Neural crest cell (in vitro differentiated cells): ENCODE results near the gene TGM1. TPM values are rescaled to one million over a fixed set of nuclear protein-coding genes. Genes with fewer than 3 reads are reported as not detected.

ENCODE experiments used
- DNase-seq: peaks from one replicate; pipeline ENCODE4 v3.0.0; 2021; ENCODE audit warnings: low read depth, mixed read lengths, low spot score
- H3K27ac Mint-ChIP-seq: one replicate; pipeline ENCODE4 v1.8.0; 2021; ENCODE audit warnings: mild to moderate bottlenecking, mixed read lengths; ENCODE audit not compliant: unreplicated experiment
- H3K27me3 Mint-ChIP-seq: 2 replicates; pipeline ENCODE4 v1.8.0; 2021; ENCODE audit warnings: low read depth, mild to moderate bottlenecking, mixed read lengths
- H3K36me3 Mint-ChIP-seq: 2 replicates; pipeline ENCODE4 v1.8.0; 2021; ENCODE audit warnings: low read depth, mild to moderate bottlenecking, mixed read lengths
- H3K4me1 Mint-ChIP-seq: 2 replicates; pipeline ENCODE4 v1.8.0; 2021; ENCODE audit warnings: mixed read lengths
- H3K4me3 Mint-ChIP-seq: one replicate; pipeline ENCODE4 v1.8.0; 2021; ENCODE audit warnings: mild to moderate bottlenecking, mixed read lengths
- H3K9me3 Mint-ChIP-seq: 2 replicates; pipeline ENCODE4 v1.8.0; 2021; ENCODE audit warnings: mixed read lengths
- CTCF ChIP-seq: fragments of 200-600 bp; sonication (generic); conservative IDR thresholded peaks from 2 replicates; pipeline ENCODE4 v1.5.0; 2021; ENCODE audit warnings: antibody characterized with exemption, mild to moderate bottlenecking
- total RNA-seq: library from RNA; stranded (reverse); gene quantifications from 2 replicates; pipeline ENCODE4 v1.2.1, GENCODE V29; 2021

The TGM1 gene
- total RNA-seq, 1 donor from 2014 or later, result 4.5 TPM

GRCh38 chr14:24268225-24268624 is 5.2 kb upstream of the TGM1 start:
- no peaks in the 10 kb centered on the region for H3K27me3 Mint-ChIP-seq
- no peak for DNase-seq
- peaks cover 18% of the 10 kb centered on the region for H3K4me1 Mint-ChIP-seq
- no peak overlapping the region for H3K4me3 Mint-ChIP-seq
- no peak for TF ChIP-seq CTCF
- H3K27ac Mint-ChIP-seq, result no peak overlapping the region
- H3K9me3 Mint-ChIP-seq, result no peaks in the 10 kb centered on the region
- peaks cover 2% of the 10 kb centered on the region for H3K36me3 Mint-ChIP-seq

- Mint-ChIP-seq H3K27ac (no peak overlapping the region), H3K36me3 (peaks cover 2% of the 10 kb centered on the region), H3K9me3 (no peaks in the 10 kb centered on the region), H3K27me3 (no peaks in the 10 kb centered on the region), H3K4me3 (peak overlapping the region; percentile 39), H3K4me1 (peaks cover 15% of the 10 kb centered on the region)
- DNase-seq, result no peak
- no peak for TF ChIP-seq CTCF
These were observed 4.5 kb upstream of the TGM1 start for GRCh38 chr14:24267516-24267915.

- H3K27me3 Mint-ChIP-seq, result no peaks in the 10 kb centered on the region
- peak overlapping the region; percentile 39 for H3K4me3 Mint-ChIP-seq
- no peak overlapping the region for H3K27ac Mint-ChIP-seq
- H3K9me3 Mint-ChIP-seq, result no peaks in the 10 kb centered on the region
- H3K4me1 Mint-ChIP-seq, result peaks cover 6% of the 10 kb centered on the region
- H3K36me3 Mint-ChIP-seq, result peaks cover 2% of the 10 kb centered on the region
- no peak for TF ChIP-seq CTCF
- no peak for DNase-seq
These were observed 3.6 kb upstream of the TGM1 start for GRCh38 chr14:24266344-24267244.

GRCh38 chr14:24264298-24264697 is 1.3 kb upstream of the TGM1 start:
- Mint-ChIP-seq H3K27ac (peak overlapping the region; percentile 84), H3K9me3 (no peaks in the 10 kb centered on the region), H3K27me3 (no peaks in the 10 kb centered on the region), H3K4me1 (no peaks in the 10 kb centered on the region), H3K36me3 (peaks cover 2% of the 10 kb centered on the region), H3K4me3 (no peak overlapping the region)
- no peak for DNase-seq
- TF ChIP-seq CTCF, result no peak

- Mint-ChIP-seq H3K27me3 (no peaks in the 10 kb centered on the region), H3K36me3 (peaks cover 2% of the 10 kb centered on the region), H3K27ac (no peak overlapping the region), H3K4me1 (no peaks in the 10 kb centered on the region), H3K9me3 (no peaks in the 10 kb centered on the region), H3K4me3 (no peak overlapping the region)
- TF ChIP-seq CTCF, result no peak
- DNase-seq, result no peak
These were observed 871 bp upstream of the TGM1 start for GRCh38 chr14:24263848-24264247.
